ENCODE data around the gene KCNJ15. TPM values are rescaled to one million over a fixed set of nuclear protein-coding genes. Genes with fewer than 3 reads are reported as not detected.
A peak's percentile ranks its signal among the peaks of the same experiment; 100 is the strongest.

KCNJ15 gene
- total RNA-seq, 4 donors from 2014 or later = 8.1 to 17.8 (median 15.8) TPM

- Histone ChIP-seq H3K9me3 (no peaks in the 10 kb centered on the region), H3K4me1 (peaks cover 7 to 45% (median 20%) of the 10 kb centered on the region in 3 donors), H3K36me3 (no peaks in the 10 kb centered on the region), H3K4me3 (no peak overlapping the region), H3K27ac (peak overlapping the region in 2 of 4 donors; percentile 3 to 4), H3K27me3 (peaks cover 0 to 3% (median 0%) of the 10 kb centered on the region in 4 donors)
- WGBS, 2 donors = 67 to 74% methylated on average over 9 of the region's 9 CpGs
- intact Hi-C loops (cut with DNase I) = no loop called here
- DNase-seq = no peak
- TF ChIP-seq POLR2A (IDR thresholded peaks at IDR 0.05) = no peak
- TF ChIP-seq CTCF (IDR thresholded peaks at IDR 0.05) = no peak
Measured at GRCh38 chr21:38308532-38309119, 51.8 kb downstream of the KCNJ15 start.

GRCh38 chr21:38310646-38311485 is 54.1 kb downstream of the KCNJ15 start:
- no peaks in the 10 kb centered on the region for H3K36me3 ChIP-seq
- peak overlapping the region in 1 of 4 donors; percentile 11 for H3K27ac ChIP-seq
- H3K4me1 ChIP-seq = peaks cover 7 to 43% (median 18%) of the 10 kb centered on the region in 3 donors
- H3K27me3 ChIP-seq = peaks cover 0 to 8% (median 0%) of the 10 kb centered on the region in 4 donors
- no peaks in the 10 kb centered on the region for H3K9me3 ChIP-seq
- intact Hi-C loops (cut with DNase I) = no loop called here
- TF ChIP-seq CTCF (IDR thresholded peaks at IDR 0.05) (no peak), POLR2A (IDR thresholded peaks at IDR 0.05) (no peak)
- no peak overlapping the region for H3K4me3 ChIP-seq
- 55 to 63% methylated on average over 9 of the region's 9 CpGs for WGBS, 2 donors
- DNase-seq = no peak

GRCh38 chr21:38311765-38312164 is 55.0 kb downstream of the KCNJ15 start:
- Histone ChIP-seq H3K4me3 (no peak overlapping the region), H3K9me3 (no peaks in the 10 kb centered on the region), H3K27ac (no peak overlapping the region), H3K4me1 (peaks cover 7 to 34% (median 9%) of the 10 kb centered on the region in 3 donors), H3K36me3 (no peaks in the 10 kb centered on the region), H3K27me3 (peaks cover 0 to 8% (median 0%) of the 10 kb centered on the region in 4 donors)
- WGBS, 2 donors = 79 to 88% methylated on average over 6 of the region's 6 CpGs
- TF ChIP-seq POLR2A (IDR thresholded peaks at IDR 0.05) = no peak
- TF ChIP-seq CTCF (IDR thresholded peaks at IDR 0.05) = no peak
- no peak for DNase-seq
- intact Hi-C loops (cut with DNase I) = no loop called here

GRCh38 chr21:38312822-38313221 is 56.0 kb downstream of the KCNJ15 start:
- intact Hi-C loops (cut with DNase I) = no loop called here
- Histone ChIP-seq H3K4me3 (no peak overlapping the region), H3K36me3 (no peaks in the 10 kb centered on the region), H3K27ac (no peak overlapping the region), H3K27me3 (peaks cover 0 to 8% (median 0%) of the 10 kb centered on the region in 4 donors), H3K4me1 (peaks cover 7 to 23% (median 9%) of the 10 kb centered on the region in 3 donors), H3K9me3 (no peaks in the 10 kb centered on the region)
- no peak for DNase-seq
- TF ChIP-seq POLR2A (IDR thresholded peaks at IDR 0.05) = no peak
- TF ChIP-seq CTCF (IDR thresholded peaks at IDR 0.05) = no peak
- WGBS, 2 donors = 79 to 81% methylated on average over 1 of the region's 1 CpG

- Histone ChIP-seq H3K36me3 (no peaks in the 10 kb centered on the region), H3K4me3 (no peak overlapping the region), H3K27me3 (peaks cover 0 to 8% (median 0%) of the 10 kb centered on the region in 4 donors), H3K9me3 (no peaks in the 10 kb centered on the region), H3K4me1 (peaks cover 7 to 18% (median 9%) of the 10 kb centered on the region in 3 donors), H3K27ac (no peak overlapping the region)
- WGBS, 2 donors = 76 to 83% methylated on average over 1 to 3 of the region's 3 CpGs
- intact Hi-C loops (cut with DNase I) = no loop called here
- TF ChIP-seq POLR2A (IDR thresholded peaks at IDR 0.05) (no peak), CTCF (IDR thresholded peaks at IDR 0.05) (no peak)
- DNase-seq = no peak
Measured at GRCh38 chr21:38314558-38314957, 57.8 kb downstream of the KCNJ15 start.

All from esophagus squamous epithelium (tissue), 5 donors.